CD4-positive, alpha-beta T cell treated with Interleukin-21 for 1 hour (primary cell): ENCODE data around the gene CEP170B.
"Not testable (repeated sequence)": the region's sequence is repeated elsewhere in the genome, so short reads cannot be mapped to it uniquely, and the experiment has no call there.

Experiments
- DNase-seq: peaks from one replicate; pipeline ENCODE4 v3.0.0-alpha.2; 2020

CEP170B gene

GRCh38 chr14:104919152-104919992, 54.3 kb downstream of the CEP170B start:
- not testable (repeated sequence) for DNase-seq

GRCh38 chr14:104919993-104920315, 54.9 kb downstream of the CEP170B start:
- no peak for DNase-seq

- no peak for DNase-seq
Observed at GRCh38 chr14:104923640-104924420, 58.8 kb downstream of the CEP170B start.

GRCh38 chr14:104924421-104925213, 59.5 kb downstream of the CEP170B start, which contains the start of gene PLD4:
Gene PLD4, plus strand, starts transcription at chr14:104924879. Its CDS starts 2,262 bp downstream, at chr14:104927141.
- DNase-seq, result no peak

GRCh38 chr14:104925214-104925854, 60.3 kb downstream of the CEP170B start:
- DNase-seq, result no peak

- DNase-seq, result no peak
Observed at GRCh38 chr14:104925855-104926609, 61.0 kb downstream of the CEP170B start.

GRCh38 chr14:104926619-104927431, 61.8 kb downstream of the CEP170B start:
- no peak for DNase-seq

- no peak for DNase-seq
Observed at GRCh38 chr14:104927432-104927816, 62.4 kb downstream of the CEP170B start.

- DNase-seq, result no peak
Observed at GRCh38 chr14:104927901-104928300, 62.8 kb downstream of the CEP170B start.

GRCh38 chr14:104928391-104929133, 63.5 kb downstream of the CEP170B start:
- no peak for DNase-seq

- no peak for DNase-seq
Observed at GRCh38 chr14:104929268-104930230, 64.5 kb downstream of the CEP170B start.

- no peak for DNase-seq
Observed at GRCh38 chr14:104930526-104931303, 65.6 kb downstream of the CEP170B start.

- no peak for DNase-seq
Observed at GRCh38 chr14:104931304-104931770, 66.3 kb downstream of the CEP170B start.

- DNase-seq, result no peak
Observed at GRCh38 chr14:104931771-104932675, 67.0 kb downstream of the CEP170B start.

- peak; percentile 84 for DNase-seq
Observed at GRCh38 chr14:104932676-104933631, 67.9 kb downstream of the CEP170B start.
